ENCODE results near the gene BAD.
A peak's percentile ranks its signal among the peaks of the same experiment; 100 is the strongest.

The BAD gene

DNA sequence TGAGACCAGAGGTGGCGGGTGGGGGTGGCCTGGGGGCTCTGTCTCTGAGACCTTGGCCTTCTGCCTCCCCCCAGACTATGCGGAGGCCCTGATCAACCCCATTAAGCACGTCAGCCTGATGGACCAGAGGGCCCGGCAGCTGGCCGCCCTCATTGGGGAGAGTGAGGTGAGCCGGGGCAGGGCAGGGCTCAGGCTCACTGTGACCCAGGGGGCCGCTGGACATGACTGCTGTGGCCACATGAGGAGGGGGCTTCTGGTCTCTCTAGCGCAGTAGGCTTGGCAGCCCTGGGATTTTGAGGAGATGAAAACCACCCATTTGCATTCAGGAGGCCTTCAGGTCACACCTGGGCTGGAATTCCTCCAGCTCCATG is 20.5 kb downstream of the BAD start:
- no peak for DNase-seq
- in situ Hi-C loops (cut with MboI; ENCODE audit: low pct_unique_long_range_greater_than_20kb, low sequenced_read_pairs), result no loop called here

GRCh38 chr11:64263021-64263946 is 21.2 kb downstream of the BAD start:
- in situ Hi-C loops (cut with MboI; ENCODE audit: low pct_unique_long_range_greater_than_20kb, low sequenced_read_pairs), result no loop called here
- DNase-seq, result no peak

- in situ Hi-C loops (cut with MboI; ENCODE audit: low pct_unique_long_range_greater_than_20kb, low sequenced_read_pairs), result no loop called here
- DNase-seq, result no peak
These were observed 22.0 kb downstream of the BAD start for GRCh38 chr11:64262271-64263002.

DNA sequence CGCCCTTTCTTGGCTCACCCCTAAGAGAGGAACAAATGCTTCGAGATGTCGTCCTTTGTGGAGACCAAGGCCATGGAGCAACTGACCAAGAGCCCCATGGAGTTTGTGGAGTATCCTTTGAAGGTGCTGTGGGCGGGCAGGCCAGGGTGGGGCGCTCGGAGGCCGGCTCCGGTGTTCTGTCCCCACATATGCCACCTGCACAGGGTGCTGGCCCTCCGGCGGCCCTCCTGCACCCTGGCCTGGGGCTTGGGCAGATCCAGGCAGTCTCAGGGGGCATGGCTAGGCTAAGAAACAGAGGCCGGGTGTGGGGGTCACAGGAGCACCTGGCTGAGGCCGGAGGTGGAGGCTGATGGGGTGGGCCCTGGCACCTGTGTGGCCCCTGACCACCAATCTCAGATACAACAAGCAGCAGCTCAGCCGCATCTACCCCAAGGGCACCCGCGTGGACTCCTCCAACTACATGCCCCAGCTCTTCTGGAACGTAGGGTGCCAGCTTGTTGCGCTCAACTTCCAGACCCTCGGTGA is 22.8 kb downstream of the BAD start:
- DNase-seq, result no peak
- in situ Hi-C loops (cut with MboI; ENCODE audit: low pct_unique_long_range_greater_than_20kb, low sequenced_read_pairs), result no loop called here

GRCh38 chr11:64260147-64260708 is 24.2 kb downstream of the BAD start:
- in situ Hi-C loops (cut with MboI; ENCODE audit: low pct_unique_long_range_greater_than_20kb, low sequenced_read_pairs), result no loop called here
- no peak for DNase-seq

GRCh38 chr11:64259533-64260067 is 24.9 kb downstream of the BAD start:
- DNase-seq, result no peak
- in situ Hi-C loops (cut with MboI; ENCODE audit: low pct_unique_long_range_greater_than_20kb, low sequenced_read_pairs), result no loop called here

DNA sequence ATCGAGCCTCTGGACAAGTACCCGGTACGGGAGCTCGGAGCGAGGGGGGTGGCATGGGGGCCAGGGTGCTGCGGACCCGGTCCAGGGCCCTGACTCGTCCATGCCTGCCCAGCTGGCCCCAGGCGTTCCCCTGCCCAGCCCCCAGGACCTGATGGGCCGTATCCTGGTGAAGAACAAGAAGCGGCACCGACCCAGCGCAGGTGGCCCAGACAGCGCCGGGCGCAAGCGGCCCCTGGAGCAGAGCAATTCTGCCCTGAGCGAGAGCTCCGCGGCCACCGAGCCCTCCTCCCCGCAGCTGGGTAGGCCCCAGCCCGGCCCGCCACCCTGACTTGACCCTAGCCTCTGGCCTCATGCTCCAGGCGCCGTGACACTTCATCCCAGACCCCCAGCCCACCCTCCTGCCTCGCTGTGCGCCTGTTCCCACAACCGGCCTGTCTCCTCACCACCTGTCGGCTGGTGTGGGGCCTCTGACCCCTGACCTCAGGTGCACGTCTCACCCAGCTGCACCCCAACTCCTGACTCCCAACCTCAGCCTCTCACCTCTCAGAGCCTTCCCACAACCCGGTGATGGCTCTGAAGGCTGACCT is 25.4 kb downstream of the BAD start:
- no peak for DNase-seq
- in situ Hi-C loops (cut with MboI; ENCODE audit: low pct_unique_long_range_greater_than_20kb, low sequenced_read_pairs), result no loop called here

DNA sequence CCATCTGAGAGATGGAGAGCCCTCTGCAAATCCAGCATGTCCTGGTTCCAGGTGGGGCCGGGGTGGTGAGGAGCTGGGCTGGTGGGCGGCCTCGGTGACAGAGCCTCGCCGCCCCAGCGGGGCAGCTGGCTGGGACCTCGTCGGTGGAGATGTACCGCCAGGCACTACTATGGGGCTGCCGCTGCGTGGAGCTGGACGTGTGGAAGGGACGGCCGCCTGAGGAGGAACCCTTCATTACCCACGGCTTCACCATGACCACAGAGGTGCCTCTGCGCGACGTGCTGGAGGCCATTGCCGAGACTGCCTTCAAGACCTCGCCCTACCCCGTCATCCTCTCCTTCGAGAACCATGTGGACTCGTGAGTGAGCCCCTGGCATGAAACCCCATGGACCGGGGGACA is 26.1 kb downstream of the BAD start:
- DNase-seq, result no peak
- in situ Hi-C loops (cut with MboI; ENCODE audit: low pct_unique_long_range_greater_than_20kb, low sequenced_read_pairs), result no loop called here

GRCh38 chr11:64256300-64256699 is 28.2 kb downstream of the BAD start:
- in situ Hi-C loops (cut with MboI; ENCODE audit: low pct_unique_long_range_greater_than_20kb, low sequenced_read_pairs), result no loop called here
- no peak for DNase-seq

DNA sequence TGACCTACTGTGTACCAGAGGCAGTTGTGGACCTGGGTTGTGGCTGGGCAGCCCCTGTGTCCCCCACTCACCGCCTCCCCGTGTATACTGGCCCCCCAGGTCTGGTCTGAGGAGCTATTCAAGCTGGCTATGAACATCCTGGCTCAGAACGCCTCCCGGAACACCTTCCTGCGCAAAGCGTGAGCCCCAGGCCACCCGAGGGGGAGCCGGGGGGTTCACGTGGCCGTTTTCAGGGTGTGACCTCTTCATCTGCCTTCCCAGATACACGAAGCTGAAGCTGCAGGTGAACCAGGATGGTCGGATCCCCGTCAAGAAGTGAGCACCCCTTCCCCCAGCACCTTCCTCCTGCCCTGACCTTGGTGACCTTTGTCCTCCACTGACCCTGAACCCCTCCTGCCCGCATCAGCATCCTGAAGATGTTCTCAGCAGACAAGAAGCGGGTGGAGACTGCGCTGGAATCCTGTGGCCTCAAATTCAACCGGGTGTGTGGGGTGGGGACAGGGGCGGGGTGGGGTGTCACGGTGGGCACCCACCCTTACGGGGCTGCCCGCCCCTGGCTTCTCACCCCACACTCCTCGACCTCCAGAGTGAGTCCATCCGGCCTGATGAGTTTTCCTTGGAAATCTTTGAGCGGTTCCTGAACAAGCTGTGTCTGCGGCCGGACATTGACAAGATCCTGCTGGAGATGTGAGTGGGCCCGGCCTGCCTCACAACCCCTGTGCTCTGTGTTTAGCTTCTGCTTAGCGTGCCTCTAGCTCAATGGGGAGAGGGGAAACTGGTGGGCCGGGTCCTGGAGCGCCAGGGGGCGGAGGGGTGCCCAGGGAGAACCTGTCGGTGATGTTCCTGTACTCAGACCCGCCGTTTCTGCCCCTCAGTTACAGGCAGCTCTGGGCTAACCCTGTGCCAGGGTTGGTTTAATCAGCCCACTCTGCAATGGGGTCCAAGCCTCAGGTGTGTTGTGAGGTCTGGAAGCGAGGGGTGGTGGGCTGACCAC is 29.0 kb downstream of the BAD start:
- in situ Hi-C loops (cut with MboI; ENCODE audit: low pct_unique_long_range_greater_than_20kb, low sequenced_read_pairs), result no loop called here
- no peak for DNase-seq

DNA sequence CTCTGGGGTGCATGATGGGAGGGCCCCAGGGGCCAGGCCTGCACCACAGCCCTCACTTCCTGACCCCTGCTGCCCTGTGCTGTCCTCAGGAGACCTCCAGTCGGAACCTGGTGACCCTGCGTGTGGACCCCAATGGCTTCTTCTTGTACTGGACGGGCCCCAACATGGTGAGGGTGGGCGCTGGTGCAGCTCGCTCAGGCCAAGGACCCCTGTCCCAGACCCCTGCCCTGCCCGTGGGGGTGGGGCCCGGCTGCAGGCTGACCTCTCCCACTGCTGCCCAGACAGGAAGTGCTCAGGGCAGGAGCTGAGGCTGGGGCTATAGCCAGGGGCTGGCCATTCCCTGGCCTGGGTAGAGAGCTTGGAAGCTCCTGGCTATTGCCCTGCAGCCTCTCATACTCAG is 30.1 kb downstream of the BAD start:
- in situ Hi-C loops (cut with MboI; ENCODE audit: low pct_unique_long_range_greater_than_20kb, low sequenced_read_pairs), result no loop called here
- DNase-seq, result no peak

DNA sequence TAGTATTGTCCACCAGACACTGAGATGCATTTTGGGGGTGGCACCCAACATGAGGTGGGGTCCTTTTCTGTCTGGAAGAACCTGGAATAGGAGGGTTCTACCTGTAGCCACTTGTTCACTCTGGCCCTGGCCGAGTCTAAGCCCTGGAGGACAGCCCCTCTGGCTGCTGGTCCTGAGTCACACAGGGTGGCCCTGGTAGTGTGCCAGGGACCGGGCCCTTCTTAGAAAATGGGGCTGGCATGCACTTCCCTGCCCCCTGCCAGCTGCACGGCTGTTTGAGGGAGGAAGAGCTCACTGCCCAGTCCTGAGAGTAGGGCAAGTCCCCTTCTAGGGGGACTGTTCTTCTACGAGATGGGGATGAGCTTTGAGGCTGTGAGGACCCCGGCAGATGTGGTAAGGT is 31.0 kb downstream of the BAD start:
- no peak for DNase-seq
- in situ Hi-C loops (cut with MboI; ENCODE audit: low pct_unique_long_range_greater_than_20kb, low sequenced_read_pairs), result no loop called here

DNA sequence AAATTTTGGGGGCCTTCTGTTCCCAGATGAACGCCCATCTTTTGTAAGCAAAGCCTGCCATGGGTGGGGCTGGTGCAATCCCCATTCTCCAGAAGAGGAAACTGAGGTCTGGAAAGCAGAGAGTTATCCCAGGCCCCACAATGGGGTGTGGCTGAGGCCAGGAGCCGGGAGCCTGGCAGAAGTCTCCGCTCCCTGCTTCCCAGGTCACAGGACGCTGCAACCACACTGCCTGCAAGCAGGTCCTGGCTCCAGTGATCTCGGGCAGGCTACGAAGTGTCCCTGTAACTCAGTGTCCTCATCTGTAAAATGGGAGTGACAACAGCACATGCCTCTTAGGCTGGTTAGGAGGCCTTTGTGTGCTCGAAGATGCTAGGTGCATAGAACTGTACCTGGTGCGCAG is 31.4 kb downstream of the BAD start:
- in situ Hi-C loops (cut with MboI; ENCODE audit: low pct_unique_long_range_greater_than_20kb, low sequenced_read_pairs), result no loop called here
- DNase-seq, result no peak

DNA sequence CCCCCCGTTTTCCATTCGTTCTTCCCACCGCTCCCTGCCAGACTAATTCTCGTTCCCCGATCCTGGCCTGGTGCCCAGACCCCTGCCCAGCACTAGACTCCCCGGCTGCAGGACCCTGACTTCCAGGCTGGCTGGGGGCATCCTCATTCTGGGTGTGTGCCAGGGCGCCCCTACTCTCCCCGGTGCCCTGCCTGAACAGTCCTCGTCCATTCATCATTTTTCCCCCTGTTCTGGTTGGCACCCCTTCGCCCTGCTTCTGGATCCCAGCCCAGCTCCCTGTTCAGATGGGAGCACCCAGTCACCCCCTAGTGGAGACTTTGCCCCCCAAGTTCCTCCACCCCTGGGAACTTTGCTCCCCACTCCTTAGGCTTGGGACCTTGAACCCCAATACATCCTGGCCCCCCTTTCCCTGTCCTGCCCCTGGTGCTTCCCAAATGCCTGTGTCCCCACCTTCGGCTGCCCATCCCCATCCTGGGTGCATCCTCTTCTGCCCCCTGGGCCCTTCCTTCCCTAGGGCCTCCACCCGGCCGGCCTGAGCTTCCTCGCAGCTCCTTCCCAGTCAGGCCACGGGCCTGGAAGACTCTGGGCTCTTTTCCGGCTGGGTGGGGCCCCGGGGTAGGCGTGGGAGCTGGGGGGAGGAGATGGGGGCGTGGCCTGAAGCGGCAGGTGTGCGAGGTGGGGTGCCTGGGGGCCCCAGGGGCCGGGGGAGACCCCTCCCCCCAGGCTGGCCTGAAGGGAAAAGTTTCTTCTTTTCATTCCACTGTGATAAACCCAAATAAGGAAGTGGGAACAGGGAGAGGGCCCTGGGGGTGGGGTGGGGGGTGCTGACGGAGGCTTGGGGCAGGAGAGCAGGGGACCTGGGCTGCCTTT is 32.2 kb downstream of the BAD start:
- DNase-seq, result no peak

GRCh38 chr11:64251753-64252002 is 32.8 kb downstream of the BAD start:
- DNase-seq, result no peak
- in situ Hi-C loops (cut with MboI; ENCODE audit: low pct_unique_long_range_greater_than_20kb, low sequenced_read_pairs), result no loop called here

More for the DNA sequence above, 32.2 kb downstream of the BAD start:
- in situ Hi-C loops (cut with MboI; ENCODE audit: low pct_unique_long_range_greater_than_20kb, low sequenced_read_pairs), result no loop called here

DNA sequence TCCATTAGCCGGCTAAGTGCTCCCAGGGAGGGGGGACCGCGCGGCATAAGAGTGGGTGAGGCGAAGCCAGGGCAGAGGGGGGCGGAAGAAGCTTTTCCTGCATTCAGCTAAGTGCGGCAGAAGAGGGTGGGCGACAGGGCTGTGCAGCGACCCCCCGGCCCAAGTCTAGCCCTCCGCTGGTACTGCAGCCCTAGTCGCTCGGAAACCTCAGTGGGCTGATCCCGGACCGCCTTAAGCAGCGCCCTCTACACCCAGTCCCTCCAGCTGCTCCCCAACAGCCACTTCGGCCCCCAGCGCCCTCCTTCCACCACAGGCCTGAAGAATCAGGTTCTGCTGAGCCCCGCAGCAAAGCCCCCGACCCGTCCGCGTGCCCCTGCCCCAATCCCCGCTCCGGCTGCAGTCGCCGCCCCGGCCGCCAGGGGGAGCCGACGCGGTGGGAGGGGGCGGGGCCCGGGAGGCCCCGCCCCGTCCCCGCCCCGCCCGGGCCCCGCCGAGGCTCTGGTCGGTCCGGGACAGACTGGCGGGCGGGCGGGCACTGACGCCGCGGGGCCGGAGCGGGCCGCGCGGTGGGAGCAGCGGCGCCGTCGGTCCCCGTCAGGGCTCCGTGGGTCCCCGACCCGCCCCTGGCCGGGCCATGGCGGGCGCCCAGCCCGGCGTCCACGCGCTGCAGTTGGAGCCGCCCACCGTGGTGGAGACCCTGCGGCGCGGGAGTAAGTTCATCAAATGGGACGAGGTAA is 33.3 kb downstream of the BAD start, which contains the start of gene PLCB3:
TSS of gene PLCB3 (plus strand) at position 515 of the 737 bp plus-strand sequence. CDS start at position 635, 120 bp downstream.
- in situ Hi-C loops (cut with MboI; ENCODE audit: low pct_unique_long_range_greater_than_20kb, low sequenced_read_pairs), result no loop called here
- DNase-seq, result peak; percentile 51
